Hepatocyte (in vitro differentiated cells): ENCODE data around the gene ADAMTS9.

Source experiments
- EZH2phosphoT487 ChIP-seq: fragments of 200-600 bp; sonication (generic); IDR thresholded peaks from one replicate; pipeline ENCODE4 v1.6.1; 2018; ENCODE audit warnings: antibody characterized with exemption, mild to moderate bottlenecking, low read depth, moderate library complexity; ENCODE audit not compliant: unreplicated experiment, severe bottlenecking
- TF ChIP-seq, protein P1 (sequence below): fragments of 200-600 bp; sonication (generic); IDR thresholded peaks from 2 replicates; pipeline ENCODE4 v1.5.1; 2016; ENCODE audit warnings: antibody characterized with exemption, mild to moderate bottlenecking; ENCODE audit not compliant: poor library complexity

DNA sequence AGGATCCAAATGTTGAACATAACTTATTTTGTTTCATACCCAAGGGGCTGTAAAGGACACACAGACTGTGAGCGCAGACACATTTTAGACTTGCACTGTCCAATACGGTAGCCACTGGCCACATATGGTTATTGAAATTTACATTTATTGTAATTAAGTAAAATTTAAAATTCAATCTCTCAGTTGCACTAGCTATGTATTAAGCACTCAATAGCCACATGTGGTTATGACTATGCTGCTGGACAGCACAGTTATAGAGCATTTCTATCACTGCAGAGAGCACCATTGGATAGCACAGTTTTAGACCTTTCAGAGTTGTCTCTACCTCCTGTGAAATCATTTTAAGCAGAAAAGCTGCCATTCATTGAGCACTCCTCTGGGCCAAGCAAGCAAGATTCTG lies 204.3 kb downstream of the ADAMTS9 start:
- TF ChIP-seq, protein P1, sequence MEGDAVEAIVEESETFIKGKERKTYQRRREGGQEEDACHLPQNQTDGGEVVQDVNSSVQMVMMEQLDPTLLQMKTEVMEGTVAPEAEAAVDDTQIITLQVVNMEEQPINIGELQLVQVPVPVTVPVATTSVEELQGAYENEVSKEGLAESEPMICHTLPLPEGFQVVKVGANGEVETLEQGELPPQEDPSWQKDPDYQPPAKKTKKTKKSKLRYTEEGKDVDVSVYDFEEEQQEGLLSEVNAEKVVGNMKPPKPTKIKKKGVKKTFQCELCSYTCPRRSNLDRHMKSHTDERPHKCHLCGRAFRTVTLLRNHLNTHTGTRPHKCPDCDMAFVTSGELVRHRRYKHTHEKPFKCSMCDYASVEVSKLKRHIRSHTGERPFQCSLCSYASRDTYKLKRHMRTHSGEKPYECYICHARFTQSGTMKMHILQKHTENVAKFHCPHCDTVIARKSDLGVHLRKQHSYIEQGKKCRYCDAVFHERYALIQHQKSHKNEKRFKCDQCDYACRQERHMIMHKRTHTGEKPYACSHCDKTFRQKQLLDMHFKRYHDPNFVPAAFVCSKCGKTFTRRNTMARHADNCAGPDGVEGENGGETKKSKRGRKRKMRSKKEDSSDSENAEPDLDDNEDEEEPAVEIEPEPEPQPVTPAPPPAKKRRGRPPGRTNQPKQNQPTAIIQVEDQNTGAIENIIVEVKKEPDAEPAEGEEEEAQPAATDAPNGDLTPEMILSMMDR: no peak
- TF ChIP-seq EZH2phosphoT487: no peak
